NCI-H2107 treated with DMSO at 0.1 percent for 48 hours (cell line): ENCODE measurements around the gene CCDC150.
"Not testable (repeated sequence)": the region's sequence is repeated elsewhere in the genome, so short reads cannot be mapped to it uniquely, and the experiment has no call there.

Source experiments
- DNase-seq: peaks from one replicate; lab custom pipeline; 2025; ENCODE audit not compliant: unreplicated experiment; lab: John Stamatoyannopoulos, UW

CCDC150 gene

DNA sequence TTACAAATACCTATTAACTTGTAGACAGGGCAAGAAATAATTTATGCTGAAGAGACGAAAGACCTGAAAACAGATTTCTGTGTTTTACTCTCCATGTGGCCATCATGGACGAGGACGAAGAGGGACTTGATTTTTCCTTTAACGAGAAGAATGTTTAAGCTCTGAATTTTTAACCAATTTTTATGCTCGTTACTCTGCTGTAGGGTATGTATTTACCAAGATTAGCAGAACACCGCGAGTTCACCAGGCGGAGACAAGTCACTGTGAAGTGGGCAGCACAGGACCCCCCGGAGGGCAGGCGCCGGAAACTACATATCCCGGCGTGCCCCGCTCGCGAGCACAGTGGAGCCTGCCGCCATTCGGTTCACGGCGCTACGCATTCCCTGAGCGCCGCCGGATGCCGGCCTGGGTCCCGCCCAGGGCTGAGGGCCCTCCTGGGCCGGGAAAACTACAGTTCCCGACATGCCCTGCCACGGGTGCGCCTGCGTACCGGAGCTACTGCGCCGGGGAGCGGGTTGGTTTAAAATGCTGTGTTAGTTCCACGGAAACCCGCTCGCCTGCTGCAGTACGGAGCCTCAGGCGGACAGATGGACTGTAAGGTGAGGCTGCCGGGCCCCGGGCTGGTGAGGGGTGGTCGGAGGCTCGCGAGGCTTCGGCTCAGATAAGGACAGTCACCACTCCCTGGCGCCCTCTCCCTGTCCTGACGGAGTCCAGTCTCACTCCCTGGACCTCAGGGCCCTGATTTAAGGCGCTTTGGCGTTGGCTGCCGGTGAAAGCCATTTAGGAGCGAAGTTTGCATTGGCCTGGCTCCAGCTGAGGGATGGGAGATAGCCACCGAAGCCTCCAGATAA, at the start of gene CCDC150:
TSS of gene CCDC150 (plus strand) at position 536 of the 851 bp plus-strand sequence. CDS start at position 588, 52 bp downstream.
- DNase-seq: peak; percentile 81

DNA sequence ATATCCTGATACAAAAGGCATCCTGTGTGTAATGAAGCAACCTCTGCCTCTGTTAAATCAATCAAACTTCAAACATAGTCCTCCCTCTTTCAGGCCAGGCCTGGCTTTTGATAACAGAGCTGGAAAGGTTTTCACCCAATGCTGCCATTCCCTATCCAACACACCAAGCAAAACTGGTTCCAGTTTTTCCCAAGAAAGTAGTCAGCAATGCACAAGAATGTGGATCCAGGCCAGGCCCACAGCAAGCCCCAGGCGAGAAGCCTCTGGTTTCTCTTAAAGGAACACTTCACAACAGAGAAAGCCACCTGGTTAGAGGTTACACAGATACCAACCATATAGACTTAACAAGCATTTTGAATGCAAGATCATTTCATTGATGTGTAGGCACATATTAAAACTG, 49.2 kb upstream of the CCDC150 start:
- no peak for DNase-seq

DNA sequence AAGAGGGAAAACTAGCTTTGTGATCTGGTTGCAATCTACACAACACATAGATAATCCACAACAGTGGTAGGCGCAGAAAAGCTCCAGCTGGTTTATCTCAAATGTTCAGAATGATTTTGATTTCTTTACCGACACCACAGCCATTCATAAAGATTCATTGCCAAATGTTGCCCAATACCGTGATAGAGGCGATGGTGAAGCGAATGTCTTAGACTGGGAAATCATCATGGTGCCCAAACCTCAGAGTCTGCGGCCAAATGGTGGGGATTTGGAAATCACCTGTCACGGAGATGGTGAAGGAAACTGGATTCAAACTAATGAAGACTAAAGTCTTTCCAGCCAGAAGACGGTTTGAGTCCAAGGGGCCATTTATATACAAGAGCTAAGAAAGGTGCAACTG, 48.5 kb upstream of the CCDC150 start:
- DNase-seq: no peak

DNA sequence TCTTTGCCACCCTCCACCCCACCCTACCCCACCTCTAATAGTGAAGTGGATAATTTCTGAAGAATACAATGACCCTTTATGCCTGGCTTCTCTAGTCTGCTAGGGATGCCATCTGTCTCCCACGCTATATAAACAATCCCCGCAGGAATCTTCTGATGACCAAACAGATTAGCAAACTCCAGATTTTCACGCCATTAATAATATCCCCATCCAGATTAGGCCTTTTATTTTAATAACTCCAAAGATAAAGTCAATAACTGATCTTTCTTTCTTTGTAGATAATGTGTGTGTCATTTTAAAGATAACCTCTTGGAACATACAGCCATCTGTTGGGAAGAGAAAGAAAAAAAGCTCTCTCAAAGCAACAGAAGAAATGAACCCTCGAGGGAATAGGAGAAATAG, 47.9 kb upstream of the CCDC150 start:
- no peak for DNase-seq

DNA sequence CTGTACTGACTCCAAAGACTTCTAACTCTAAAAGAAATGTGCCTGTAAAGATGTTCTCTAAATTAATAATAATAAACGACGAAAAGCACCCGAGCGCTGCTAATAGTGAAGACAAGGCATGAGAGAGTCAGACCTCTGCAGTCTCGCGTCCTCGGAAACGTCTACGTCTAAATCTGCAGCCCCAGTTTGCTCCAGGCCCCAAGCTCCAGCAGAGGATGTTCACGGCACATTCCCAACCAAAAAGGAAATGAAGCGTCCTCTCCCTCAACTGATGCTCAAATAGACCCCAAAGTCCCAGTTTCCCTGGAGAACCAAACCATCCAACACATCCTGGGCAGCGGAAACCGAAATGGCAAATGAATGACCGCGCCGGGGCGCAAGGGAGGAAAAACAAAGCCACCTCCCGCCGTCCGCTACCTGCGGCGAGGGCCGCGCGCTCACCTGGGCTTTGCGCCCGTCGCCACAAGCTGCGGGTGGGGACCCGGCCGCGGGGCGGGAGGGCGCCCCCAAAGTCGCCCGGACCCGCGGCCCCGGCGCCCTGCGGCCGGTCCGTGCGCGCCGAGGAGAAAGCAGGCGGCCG, 47.1 kb upstream of the CCDC150 start:
- no peak for DNase-seq

DNA sequence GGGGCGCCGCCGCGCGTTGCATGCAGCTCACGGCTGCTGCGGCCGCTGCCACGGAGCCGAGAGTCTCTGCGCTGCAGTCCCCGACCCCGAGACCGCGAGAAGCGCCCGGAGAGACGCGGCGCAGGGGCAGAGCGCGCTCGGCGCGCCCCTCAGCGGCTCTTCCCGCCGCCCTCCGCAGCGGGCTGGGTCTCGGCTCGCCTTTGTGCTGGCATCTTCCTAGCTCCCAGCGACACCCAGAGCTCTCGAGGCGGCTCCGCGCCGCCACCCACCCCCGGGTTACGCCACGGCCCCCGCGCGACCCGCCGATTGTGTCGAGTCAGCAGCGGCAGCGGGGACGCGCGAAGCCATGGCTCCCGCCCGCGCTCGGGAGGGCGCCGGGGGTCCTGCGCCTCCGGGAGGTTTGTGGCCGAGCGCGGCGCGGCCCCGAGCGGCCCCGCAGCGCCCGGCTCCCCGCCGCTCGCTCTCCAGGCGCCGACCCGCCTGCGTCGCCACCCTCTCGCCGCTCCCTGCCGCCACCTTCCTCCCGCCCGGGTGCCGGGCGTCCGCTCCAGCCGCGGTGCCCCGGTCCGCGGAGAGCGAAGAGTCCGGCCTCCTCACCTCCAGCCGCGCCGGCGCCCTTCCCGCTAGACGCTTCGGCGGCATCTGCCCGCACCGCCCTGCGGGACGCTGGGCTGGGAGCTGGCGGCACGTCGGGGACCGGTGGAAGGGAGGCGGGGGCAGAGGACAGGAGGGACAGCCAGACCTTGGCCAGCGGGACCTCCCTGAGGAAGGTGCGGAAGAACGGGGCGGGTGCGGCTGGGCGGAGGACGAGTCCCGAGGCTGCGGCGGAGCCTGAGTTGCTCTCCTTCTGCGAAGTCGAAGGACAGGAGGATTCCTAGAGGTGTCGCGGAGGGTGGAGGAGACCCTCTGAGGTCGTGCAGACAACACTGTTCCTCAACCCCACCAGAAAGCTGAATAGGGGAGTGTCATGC, 46.3 kb upstream of the CCDC150 start, which contains the start of gene HECW2:
TSS of gene HECW2 (minus strand) at position 644 of the 971 bp plus-strand sequence.
- no peak for DNase-seq

DNA sequence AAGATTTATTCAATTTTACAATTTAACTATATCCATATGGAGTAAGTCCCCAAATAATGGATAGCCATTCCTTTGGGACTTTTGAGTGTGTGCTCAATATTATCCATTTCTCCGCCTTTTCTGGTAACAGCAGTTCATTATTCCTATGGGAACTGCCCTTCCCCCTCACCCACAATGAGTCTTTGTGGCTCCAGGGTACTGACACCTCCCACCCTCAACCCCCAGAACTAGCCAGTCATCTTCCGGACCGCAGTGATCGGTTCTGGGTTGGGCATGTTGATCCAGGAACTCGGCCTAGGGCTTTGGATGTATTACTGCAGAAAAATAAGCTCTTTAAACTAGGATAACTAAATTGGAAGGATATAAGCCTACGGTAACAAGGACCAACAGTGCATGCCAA, 45.4 kb upstream of the CCDC150 start:
- no peak for DNase-seq

DNA sequence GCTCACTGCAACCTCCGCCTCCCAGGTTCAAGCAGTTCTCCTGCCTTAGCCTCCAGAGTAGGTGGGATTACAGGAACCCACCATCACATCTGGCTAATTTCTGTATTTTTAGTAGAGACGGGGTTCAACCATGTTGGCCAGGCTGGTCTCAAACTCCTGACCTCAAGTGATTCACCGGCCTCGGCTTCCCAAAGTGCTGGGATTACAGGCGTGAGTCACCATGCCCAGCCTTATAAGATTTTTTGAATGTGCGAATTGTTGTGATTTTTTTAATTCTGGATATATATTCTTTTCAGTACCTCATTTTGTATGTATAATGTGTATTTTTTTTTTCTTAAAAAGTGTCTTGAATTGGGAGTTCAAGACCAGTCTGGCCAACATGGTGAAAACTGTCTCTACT, 42.0 kb upstream of the CCDC150 start:
- no peak for DNase-seq

DNA sequence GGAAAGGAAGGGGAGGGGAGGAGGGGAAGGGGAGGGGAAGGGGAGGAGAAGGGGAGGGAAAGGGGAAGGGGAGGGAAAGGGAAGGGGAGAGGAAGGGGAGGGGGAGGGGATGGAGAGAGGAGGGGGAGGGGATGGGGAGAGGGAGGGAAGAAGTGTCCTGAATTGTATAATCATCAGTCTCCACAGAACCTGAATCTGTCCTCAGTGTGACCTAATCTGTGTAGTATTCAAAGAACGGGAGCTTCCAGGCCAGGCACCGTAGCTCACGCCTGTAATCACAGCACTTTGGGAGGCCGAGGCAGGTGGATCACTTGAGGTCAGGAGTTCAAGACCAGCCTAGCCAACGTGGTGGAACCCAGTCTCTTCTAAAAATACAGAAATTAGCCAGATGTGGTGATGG, 41.1 kb upstream of the CCDC150 start:
- DNase-seq: no peak

DNA sequence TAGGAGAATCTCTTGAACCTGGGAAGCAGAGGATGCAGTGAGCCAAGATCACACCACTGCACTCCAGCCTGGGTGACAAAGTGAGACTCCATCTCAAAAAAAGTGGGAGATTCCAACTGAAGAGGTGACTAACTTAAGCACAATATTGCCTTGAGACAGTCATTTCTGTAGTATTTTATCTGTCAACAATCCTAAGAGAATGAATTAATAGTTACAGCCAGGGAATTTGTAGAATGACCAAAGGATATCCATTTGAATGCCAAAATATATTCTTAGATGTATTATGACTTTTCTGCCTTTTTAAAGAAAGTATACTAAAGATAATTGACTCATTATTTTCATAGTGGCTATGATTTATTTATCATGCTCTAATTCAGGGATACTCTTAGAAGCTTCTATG, 40.7 kb upstream of the CCDC150 start:
- DNase-seq: no peak

DNA sequence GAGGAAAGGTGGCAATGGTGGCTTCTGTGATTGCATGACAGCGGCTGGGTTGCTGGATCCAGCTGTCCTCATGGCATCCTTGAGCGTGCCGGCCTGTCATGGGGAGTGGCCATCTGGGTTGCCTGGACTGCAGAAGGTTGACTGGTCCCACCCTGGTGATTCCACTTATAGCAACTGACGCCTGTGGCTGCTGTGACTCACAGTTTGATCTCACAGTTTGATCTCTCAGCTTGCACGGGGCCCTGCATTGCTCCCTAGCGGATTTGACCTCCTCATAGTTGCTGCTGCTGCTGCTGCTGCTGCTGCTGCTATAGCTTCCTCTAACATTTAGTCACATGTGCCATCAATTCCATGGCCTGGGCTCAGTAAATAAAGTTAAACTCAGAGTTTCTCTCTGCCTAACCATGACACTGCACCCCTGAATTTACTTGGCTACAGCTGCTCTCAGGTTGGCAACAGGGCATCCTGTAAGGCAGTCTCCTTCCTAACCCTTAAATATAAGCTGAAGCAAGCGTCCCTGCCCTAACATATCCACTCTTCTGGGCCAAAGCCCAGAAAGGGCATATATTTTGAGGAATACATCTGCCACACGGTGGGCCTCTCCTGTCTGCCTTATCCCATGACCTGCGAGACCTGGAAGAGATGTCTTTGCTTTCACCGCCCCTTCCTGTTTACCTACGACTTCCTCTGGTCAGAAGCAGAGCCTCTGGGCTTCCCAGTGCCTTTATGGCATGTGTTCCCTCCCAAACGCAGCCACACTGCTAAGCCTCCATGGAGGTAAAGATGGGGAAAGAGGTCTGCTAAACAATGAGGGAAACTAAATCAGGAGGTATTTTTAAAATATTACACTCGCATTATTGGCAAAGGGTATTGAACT, 37.8 kb upstream of the CCDC150 start:
- no peak for DNase-seq

DNA sequence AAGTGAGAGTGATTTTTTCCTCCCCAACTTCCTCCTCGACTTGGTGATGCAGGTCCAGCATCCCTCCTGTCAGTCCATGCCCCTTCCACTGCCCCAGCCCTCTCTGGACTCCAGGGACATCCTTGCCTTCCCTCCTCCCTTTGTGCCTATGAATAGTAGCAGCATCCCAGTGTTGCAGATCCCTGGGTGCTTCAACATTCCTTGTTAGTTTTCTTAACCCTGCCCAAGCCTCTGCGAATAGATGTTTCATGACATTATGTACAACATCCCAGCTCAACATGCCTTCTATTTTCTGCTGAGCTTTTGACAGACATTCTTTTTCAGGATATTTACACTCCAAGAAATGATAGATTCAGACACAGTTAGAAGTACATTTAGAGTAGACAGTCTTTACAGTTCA, 35.3 kb upstream of the CCDC150 start:
- no peak for DNase-seq

DNA sequence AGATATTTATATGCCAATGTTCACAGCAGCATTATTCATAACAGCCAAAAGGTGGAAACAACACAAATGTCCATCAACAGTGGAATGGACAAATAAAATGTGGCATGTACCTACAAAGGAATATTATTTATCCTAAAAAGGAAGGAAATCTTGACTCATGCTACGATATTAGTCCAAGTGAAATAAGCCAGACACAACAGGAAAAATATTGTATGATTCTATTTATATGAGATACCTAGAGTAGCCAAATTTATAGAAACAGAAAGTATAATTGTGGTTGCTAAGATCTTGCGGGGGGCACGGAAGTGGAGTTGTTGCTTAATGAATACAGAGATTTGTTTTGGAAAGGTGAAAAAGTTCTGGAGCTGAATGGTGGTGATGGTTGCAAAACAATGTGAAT, 33.0 kb upstream of the CCDC150 start:
- no peak for DNase-seq

DNA sequence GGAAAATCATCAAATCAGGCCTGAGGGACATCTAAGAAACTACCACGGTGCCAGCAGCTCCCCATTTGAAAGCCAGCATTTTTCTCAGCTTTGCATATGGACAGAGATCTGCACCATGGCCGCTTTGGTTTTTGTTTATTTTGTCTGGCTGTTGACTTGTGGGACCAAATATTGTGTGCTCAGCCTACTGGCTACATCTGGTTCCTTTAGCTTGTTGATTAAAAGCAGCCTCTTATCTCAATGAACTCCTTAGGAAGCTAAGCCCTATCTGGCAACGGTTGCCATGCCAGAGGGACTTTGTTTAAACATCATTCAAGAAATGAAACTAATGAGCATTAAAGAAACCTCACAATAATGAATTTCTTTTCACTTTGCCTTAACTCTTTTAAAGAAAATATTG, 32.4 kb upstream of the CCDC150 start:
- no peak for DNase-seq

DNA sequence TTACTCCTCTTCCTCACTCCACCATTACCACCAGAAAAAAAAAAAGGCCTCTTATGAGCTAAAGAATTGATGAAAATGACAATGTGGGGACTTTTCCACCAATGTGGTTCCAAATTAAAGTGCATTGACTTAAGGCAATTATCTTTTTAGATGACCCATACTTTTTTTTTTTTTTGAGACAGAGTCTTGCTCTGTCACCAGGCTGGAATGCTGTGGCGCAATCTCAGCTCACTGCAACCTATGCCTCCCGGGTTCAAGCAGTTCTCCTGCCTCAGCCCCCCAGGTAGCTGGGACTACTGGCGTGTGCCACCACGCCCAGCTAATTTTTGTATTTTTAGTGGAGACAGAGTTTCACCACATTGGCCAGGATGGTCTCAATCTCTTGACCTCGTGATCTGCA, 31.6 kb upstream of the CCDC150 start:
- not testable (repeated sequence) for DNase-seq

DNA sequence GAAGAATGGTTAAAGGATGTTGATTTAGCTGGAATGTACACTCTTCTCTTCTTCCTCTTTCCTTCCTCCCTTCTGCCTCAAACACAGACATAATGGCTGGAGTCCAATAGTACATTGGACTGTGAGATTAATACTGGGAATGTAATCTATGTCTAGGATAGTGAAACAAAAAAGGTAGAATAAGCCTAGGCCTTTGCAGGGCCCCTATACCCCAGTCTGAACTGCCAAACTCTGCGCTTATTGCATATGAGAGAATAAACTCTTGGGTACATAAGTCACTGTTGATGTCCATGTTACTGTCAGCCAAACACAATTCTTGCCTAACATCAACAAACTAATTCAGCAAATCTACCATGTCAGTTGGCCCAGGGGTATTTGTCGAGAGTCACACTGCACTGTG, 29.7 kb upstream of the CCDC150 start:
- no peak for DNase-seq

DNA sequence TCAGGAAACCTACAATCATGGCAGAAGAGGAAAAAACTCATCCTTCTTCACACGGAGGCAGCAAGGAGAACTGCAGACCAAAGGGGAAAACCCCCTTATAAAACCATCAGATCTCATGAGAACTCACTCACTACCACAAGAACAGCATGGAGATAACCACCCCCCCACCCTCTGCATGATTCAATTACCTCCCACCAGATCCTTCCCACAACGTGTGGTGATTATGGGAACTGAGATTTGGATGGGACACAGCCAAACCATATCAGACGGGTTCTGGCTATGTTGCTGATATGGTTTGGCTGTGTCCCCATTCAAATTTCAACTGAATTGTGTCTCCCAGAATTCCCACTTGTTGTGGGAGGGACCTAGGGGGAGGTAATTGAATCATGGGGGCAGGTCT, 28.7 kb upstream of the CCDC150 start:
- DNase-seq: no peak

DNA sequence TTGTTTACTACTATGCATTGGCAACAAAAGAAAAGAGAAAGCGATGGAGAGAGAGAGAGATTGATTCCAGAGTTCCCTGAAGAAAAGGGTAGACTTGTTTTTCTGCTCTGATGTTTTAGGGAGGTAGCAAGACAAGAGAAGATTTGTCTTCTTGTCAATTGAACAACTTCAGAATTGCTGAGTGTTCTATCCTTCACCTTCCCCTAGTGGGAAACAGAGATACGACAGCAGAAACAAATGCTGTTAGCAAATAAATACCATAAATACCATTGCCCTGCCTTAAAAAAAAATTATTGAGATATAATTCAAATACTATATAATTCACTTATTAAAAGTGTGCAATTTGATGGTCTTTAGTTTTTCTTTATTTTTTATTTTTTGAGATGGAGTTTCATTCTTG, 26.2 kb upstream of the CCDC150 start:
- DNase-seq: no peak

DNA sequence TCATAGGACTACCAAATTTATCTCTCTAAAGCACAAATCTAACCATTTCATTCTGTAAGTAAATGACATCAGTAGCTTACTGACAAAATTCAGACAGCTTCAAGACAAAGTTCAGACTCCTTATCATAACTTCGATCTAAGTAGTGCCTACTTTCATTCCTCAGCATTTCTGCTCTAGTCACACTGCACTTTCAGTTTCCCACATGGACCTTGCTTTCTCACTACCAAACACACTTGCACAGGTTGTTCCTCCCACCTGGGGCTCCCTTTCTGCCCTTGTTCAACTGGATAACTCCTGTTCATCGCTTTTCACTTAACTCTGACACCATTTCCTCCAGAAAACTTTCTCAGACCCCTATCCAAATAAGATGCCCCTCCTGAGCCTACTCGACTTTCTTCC, 22.1 kb upstream of the CCDC150 start:
- no peak for DNase-seq

DNA sequence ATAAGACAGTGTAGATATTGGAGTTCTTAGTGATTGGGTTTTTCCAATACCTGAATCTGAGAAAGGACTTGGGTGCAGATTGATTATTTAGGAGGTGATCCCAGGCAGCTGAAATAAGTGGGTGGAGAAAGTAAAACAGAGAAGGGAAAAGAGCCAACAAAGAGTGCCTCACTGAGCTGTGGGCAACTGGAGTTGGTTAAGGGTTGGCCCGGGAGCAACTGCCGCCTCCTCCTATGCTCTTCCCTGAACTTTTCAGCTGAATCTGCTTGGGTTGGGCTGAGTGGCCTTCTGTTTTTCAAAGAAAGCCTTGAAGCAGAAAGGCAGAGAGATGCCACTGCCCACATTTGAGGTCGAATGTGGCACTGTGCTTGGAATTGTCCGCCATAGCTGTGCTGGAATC, 20.9 kb upstream of the CCDC150 start:
- no peak for DNase-seq

DNA sequence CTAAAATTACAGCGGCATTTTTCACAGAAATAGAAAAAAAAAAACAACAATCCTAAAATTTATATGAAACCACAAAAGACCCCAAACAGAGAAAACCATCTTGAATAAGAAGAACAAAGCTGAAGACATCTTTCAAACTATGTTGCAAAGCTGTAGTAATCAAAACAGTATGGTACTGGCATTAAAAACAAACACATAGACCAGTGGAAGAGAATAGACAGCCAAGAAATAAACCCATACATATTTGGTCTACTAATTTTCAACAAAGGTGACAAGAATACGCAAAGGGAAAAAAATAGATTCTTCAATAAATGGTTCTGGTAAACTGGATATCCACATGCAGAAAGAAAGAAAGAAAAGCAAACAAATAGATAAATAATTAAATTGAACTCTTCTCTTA, 9.0 kb upstream of the CCDC150 start:
- no peak for DNase-seq
